Fibroblast of pulmonary artery (primary cell): Measurements from ENCODE around the gene TGFB2.

Source experiments
- DNase-seq: peaks from one replicate; pipeline ENCODE4 v3.0.0-alpha.2; 2010; ENCODE audit warnings: low read depth
- H3K4me3 ChIP-seq: replicated peaks from 2 replicates; pipeline ENCODE4 v1.5.1; 2011; ENCODE audit warnings: low read depth, mild to moderate bottlenecking, control low read depth, low read length, moderate library complexity
- TF ChIP-seq, protein P1 (sequence below): IDR thresholded peaks from 2 replicates; pipeline ENCODE4 v1.5.1; 2011; ENCODE audit warnings: mild to moderate bottlenecking, control low read depth, low read length, inconsistent platforms; ENCODE audit errors: missing control alignments

The TGFB2 gene

DNA sequence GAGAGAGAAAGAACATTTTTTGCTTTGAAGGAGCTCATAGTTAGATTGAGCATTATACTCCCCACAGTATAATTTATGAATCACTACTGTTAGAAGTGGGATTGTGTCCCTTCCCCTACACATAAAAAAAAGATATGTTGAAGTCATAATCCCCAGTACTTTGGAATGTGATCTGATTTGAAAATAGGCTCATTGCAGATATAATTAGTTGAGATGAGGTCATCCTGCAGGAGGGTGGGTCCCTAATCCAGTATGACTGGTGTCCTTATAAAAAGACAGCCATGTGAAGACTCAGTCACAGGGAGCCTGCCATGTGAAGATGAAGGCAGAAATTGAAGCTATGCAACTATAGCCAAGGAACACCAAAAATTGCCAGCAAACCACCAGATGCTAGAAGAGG, 76.4 kb downstream of the TGFB2 start:
- no peak overlapping the region for H3K4me3 ChIP-seq
- TF ChIP-seq, protein P1, sequence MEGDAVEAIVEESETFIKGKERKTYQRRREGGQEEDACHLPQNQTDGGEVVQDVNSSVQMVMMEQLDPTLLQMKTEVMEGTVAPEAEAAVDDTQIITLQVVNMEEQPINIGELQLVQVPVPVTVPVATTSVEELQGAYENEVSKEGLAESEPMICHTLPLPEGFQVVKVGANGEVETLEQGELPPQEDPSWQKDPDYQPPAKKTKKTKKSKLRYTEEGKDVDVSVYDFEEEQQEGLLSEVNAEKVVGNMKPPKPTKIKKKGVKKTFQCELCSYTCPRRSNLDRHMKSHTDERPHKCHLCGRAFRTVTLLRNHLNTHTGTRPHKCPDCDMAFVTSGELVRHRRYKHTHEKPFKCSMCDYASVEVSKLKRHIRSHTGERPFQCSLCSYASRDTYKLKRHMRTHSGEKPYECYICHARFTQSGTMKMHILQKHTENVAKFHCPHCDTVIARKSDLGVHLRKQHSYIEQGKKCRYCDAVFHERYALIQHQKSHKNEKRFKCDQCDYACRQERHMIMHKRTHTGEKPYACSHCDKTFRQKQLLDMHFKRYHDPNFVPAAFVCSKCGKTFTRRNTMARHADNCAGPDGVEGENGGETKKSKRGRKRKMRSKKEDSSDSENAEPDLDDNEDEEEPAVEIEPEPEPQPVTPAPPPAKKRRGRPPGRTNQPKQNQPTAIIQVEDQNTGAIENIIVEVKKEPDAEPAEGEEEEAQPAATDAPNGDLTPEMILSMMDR, result no peak
- no peak for DNase-seq

DNA sequence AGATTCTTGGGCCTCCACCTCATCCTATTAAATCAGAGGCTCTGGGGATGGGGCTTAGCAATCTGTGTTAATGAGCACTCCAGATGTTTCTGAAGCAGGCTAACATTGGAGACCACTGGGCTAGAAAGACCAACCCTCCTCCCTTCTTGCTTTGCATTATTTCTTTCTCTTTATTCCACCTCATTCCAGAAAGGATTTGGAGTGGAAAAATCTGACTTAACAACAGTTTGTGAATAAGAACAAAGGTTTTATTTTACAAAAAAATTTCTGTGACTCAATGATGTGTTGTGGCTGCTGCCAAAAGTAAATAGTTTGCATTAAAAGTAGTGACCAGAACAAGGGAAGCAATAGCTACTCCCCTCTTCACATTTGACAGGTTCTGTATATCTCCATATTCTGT, 79.4 kb downstream of the TGFB2 start:
- DNase-seq, result no peak
- H3K4me3 ChIP-seq, result no peak overlapping the region
- TF ChIP-seq, protein P1, result no peak

DNA sequence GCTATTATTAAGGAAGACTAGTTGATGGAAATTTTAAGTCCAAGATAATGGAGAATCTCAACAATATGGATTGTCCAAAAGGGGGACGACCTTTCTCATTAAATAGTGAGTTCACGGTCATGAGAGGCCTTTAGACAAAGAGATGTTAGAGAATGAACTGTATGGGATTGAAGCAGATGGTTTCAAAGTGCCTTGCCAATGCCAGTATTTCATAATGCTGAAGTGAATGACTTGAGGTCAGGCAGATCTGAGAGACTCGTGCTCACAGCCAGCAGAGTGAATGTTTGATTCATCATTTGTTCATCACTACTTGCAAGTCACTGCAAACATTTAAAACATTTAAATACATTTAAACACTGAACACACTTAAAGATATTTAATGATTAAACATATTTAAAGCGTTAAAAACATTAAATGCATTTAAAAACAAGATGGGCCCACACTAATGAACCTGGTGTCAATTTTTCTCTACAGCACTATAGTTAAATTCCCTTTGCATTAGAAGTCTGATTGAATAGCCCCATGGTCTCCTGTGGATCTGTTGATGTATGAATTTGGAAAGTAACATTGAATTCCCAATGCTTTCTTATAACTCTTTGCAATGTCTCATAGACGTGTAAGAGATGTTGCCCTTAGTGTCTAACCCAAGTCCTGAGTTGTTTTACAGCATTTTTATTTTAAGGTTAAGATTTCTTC, 80.7 kb downstream of the TGFB2 start:
- no peak overlapping the region for H3K4me3 ChIP-seq
- TF ChIP-seq, protein P1, result no peak
- peak; percentile 81 for DNase-seq

DNA sequence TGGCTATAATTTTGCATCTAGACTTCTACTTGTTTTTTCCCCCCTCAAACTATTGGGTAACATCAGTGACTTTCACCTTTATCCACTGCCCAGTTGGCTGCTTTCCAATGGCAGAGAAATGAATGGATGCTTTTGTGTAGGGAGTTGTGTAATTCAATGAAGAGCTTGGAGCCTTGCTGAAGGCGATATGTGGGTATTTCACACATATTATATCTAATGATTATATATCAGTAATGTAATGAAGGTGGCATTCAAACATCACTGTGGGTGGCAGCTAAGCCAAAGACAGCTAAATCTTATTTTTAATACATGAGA, 81.2 kb downstream of the TGFB2 start:
- TF ChIP-seq, protein P1, result no peak
- no peak overlapping the region for H3K4me3 ChIP-seq
- DNase-seq, result peak; percentile 93

DNA sequence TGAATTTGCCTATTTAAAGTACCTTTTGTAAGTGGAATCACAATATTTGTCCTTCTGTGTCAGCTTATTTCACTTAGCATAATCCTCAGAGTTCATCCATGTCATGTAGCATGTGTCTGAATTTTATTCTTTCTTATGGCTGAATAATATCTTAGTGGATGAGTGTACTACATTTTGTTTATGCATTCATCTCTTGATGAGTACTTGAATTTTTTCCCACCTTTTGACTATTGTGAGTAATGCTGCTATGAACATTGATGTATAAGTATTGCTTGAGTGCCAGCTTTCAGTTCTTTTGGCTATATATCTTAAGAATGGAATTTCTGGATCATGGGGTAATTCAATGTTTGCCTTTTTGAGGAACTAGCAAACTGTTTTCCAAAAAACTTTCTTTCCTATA, 84.2 kb downstream of the TGFB2 start:
- no peak overlapping the region for H3K4me3 ChIP-seq
- no peak for DNase-seq
- TF ChIP-seq, protein P1, result no peak

DNA sequence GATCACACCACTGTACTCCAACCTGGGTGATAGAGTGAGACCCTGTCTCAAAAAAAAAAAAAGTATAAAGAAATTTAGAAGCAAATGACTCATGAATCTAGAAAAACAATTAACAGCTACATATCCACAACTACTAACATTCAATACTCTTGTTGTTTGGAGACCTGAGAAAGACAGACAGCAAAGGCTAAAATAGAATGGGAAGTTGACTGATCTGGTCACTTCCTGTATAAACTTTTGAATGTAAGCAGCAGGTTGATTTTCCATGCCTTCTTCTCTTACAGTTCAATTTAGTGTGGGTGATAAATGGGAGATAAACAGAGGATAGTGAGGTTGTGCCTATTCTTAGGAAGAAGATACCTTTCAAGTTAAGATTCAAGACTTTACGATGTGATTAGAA, 85.2 kb downstream of the TGFB2 start:
- H3K4me3 ChIP-seq, result no peak overlapping the region
- TF ChIP-seq, protein P1, result no peak

DNA sequence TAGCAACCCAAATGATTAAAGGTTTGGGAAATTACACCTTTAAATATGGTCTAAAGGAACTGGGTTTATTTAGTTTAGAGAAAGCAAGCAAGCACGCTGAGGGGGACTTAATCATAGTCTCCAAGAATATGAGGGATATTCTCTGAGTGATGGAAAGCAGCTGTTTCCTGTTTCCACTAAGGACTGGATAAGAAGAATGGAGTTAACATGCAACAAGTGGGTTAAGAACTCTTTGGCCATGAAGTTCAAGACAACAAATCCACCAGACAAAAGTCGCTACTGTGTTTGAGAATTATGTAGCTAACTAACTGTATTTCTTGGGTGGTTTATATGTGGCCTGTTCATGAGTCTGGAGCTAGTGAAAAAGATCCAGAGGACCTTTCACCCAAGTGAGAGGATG, 85.7 kb downstream of the TGFB2 start:
- DNase-seq, result peak; percentile 84
- TF ChIP-seq, protein P1, result no peak

More for the DNA sequence above, 85.2 kb downstream of the TGFB2 start:
- no peak for DNase-seq

More for the DNA sequence above, 85.7 kb downstream of the TGFB2 start:
- H3K4me3 ChIP-seq, result no peak overlapping the region
